Stimulated activated CD8-positive, alpha-beta memory T cell treated with anti-CD3 and anti-CD28 coated beads, Interleukin-12 subunit alpha, Interleukin-12 subunit beta, amount 100 ng/mL, for 1 hour (primary cell): Measurements from ENCODE around the gene NSMCE1.
A peak's percentile ranks its signal among the peaks of the same experiment; 100 is the strongest.

Experiments
- DNase-seq: peaks from one replicate; pipeline ENCODE4 v3.0.0-alpha.2; 2020; ENCODE audit warnings: low read depth

The NSMCE1 gene

DNA sequence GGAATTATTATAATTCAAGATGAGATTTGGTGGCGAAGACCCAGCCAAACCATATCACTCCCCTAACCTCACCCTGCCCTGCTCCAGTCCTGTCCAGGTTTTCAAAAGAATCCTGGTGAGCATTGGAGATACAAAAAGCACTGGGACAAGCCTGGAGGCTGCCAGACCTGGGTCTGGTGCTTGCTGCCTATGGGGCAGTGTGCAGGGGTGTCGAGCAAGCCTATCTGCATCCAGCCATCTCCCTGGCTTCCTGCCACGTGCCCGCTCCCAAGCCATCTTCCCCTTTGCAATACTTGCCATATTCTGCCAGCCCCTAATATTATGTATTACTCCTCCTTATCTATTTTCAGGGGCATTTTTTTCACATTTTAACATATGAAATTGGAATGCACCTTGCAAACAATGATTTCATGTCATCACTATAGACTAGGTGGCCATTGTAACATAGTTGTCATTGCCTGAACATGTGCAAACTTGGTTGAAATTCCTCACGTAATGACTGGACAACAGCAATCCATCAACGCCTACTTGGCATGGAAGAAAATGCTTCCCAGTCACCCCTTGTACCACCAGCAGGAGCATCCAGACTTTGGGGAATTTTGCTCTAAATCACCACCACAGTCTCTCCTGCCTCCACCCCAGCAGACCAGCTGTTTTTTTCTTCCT lies 73.4 kb downstream of the NSMCE1 start:
- DNase-seq = no peak

DNA sequence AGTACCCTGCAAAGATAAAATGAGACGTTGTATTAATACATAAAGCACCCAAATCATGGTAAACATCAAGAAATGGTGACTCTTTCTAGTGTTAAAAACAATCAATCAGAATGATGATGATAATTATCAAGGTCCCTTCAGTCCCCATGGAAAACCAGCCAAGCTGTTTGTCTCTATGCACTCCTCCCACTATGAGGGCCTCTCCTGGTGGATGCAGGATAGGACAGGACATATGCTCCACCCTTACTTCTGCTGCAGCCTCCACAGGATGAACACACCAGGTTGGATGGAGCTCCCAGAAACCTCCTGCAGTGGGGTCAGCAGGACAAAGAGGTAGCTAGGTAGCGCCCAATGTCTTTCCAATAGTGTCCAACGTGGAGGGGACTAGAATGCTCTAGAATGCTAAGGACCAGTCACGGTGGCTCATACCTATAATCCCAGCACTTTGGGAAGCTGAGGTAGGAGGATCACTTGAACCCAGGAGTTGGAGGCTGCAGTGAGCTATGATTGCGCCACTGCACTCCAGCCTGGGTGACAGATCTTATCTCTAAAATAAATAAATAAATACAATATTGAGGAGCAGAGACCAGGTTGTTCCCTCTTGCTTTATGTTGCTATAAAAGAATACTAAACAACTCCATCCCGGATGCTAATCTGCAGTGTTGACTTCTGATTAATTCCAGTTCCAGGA lies 75.1 kb downstream of the NSMCE1 start:
- no peak for DNase-seq

DNA sequence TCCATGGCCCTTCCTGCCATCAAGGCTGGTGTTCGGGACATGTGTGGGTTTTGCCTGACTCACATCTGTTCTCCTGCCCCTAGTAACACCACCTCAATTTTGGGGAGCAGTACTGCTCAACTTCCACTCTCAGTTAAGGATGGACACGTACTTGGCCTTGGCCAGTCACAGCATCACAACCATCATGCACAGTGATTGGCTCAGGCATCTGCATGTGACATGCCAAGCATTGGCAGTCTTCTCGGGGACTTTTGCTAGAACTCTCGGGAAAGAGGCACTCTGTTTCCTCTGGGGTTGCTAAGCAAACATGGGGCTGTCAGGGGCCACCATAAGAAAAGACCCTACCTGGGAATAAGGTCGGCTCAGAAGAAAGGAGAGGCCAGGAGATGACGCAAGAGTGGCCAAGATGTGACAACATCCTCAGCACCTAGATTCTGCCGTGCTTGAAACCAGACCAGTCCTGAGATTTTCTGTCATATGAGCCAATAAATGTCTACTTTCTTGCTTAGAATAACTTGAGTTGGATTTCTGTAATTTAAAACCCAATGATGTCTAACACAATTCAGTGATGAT lies 77.1 kb downstream of the NSMCE1 start:
- no peak for DNase-seq

DNA sequence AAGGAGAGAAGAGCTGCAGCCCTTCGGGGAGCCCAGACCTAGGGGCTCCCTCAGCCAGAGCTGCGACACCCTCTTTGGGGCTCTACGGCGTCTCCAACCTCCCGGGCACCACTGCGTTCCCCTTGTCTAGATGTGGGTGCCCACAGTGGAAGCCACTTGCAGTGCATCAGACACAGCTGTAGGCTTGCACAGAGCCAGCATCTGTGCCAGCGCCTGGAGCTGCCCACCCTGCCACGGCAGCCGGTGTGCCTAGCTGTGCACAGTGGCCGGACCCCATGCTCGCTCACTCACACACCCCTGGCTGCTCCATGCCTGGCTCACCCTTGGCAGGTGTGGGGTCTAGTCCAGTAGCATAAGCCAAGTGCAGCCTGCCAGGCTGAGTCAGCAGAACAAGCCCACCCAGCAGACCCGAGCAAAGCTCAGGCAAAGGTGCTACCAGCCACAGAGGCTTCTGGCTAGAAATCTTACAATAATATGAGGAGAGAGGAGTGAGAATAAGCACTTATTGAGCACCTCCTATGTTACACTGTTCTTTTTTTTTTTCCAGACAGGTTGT lies 78.2 kb downstream of the NSMCE1 start:
- DNase-seq = no peak

DNA sequence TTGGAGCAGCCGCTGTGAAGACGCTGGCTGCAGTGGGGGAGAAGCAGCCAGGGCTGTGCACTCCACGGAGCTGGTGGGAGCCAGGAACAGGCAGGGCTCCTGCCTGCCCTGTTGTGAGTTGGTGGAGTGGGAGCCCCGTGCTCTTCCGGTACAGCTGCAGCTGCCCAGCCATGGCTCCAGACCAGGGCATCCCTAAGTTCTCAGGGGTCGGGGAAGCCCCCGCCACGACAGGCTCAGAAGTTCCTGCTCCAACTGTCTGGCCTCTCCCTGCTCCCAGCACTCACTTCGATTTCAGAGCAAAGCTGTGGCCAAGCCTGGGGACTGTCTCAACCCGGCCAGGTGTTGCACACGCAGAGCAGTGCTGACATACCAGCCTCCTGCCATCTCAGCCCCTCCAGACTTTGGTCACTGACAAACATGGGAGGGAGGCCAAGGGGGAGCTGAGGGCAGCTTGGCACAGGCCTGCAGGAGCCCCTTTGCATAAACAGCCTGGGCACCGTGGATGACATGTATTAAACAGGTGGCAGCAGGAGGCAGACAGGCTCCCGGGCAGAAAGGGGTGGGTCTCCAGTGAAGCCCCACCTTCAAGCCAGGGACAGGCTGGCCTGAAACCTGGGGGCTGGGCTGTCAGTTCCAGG lies 79.1 kb downstream of the NSMCE1 start:
- no peak for DNase-seq

DNA sequence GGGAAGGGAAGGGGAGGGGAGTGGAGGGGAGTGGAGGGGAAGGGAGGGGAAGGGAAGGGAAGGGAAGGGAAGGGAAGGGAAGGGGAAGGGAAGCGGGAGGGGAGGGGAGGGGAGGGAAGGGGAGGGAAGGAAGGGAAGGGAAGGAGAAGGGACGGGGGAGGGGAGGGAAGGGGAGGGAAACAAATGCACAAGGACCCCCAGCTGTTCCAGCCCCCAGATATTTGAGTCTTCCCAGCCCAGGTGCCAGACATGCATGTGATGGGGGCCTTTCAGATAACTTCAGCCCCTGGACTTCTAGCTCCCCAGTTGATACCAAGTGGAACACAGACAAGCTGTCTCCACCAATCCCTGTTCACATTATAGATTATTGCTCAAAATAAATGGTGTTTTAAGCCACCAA lies 79.9 kb downstream of the NSMCE1 start:
- no peak for DNase-seq

DNA sequence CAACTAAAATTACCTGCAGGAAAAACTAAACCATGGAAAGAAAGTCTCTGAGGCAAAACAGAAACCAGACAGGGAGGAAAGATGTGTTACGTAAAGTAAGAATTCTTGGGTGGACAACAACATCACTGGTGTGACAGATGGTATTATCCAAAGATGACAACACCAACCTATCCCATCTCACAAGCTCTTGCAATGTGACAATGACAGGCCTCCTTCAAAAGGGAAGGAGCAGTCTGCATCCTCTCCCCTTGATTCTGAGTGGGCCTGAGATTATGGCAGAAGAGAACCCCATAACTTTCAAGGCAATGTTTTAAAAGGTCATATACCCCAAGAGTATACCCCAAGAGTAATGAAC lies 82.8 kb downstream of the NSMCE1 start:
- no peak for DNase-seq

DNA sequence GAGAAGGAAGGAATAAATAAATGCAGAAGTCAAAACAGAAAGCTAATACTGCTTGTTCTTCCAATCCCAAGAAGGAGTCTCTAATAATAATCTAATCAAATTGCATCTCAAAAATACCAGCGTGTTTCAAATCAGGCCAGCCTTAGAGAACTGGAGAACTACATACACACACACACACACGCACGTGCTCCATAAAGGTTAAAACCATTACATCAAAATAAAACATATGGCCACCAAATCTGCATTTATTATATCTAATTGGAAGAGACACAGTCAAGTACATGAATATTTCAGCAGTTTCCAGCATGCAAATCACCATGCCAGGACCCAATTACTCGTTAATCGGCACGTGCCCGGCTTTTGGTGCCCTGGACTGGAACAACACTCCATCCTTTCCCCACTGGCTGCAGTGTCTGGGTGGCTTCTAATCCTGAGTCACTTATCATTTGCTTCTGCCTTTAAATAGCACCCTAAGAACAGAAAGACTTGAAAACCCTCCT lies 85.6 kb downstream of the NSMCE1 start:
- DNase-seq = no peak

DNA sequence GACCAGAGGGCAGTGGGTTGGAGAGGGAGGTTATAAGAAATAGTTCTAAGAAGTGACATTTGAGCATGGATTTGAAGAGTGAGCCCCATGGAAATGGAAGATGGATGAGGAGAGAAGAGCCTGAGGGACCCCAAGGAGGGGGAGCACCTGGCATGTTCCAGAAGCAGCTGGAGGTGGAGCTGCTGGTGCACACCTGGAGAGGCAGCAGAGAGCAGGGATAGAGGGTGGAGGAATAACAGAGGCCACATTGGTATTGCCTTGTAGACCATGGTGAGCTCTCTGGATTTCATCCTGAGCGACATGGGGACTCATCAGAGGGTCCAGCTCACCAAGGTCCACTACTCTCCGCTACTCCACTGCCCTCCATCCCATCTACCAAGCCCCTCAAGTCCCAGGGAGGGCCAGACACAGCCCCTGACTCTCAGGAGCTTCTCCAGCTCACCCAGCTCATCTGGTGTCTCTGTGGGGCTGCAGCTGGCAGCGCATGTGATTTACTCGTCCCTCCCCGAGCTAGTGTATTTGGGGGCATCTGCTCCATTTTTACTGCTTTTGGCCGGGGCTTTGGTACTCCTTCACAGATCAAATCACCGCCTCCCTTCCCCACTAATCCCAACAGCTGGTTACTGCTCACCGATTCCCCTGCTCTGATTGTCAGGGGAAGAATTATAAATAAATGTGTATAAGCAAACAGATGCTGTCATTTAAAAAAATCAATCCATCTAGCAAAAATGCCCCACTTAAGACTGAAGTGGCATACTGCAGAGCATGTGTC lies 87.4 kb downstream of the NSMCE1 start:
- DNase-seq = no peak

DNA sequence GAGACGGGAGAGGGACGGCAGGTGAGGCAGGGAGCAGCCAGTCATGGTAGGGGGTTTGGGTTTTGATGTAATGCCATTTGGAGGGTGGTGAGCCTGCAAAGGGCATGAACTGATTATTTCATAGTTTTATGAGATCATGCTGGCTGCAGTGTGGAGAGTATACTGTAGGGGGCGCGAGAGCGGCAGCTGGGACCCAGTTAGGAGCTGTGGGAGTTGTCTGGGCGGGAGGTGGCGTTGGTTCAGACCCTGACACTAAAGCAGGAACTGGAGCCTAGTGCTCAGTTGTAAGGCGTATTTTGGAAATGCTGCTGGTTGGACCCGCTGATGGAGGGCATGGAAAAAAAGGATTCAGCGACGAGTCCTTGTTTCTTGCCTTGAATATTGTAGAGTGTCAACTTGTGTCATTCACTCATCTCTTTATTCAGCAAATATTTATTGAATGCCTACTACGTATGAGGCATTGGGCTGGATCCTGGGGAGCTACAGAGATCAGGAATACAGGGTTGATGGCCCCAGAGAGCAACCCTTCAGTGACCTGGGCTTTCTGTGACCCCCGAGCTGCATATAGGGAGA lies 89.0 kb downstream of the NSMCE1 start:
- peak; percentile 73 for DNase-seq

DNA sequence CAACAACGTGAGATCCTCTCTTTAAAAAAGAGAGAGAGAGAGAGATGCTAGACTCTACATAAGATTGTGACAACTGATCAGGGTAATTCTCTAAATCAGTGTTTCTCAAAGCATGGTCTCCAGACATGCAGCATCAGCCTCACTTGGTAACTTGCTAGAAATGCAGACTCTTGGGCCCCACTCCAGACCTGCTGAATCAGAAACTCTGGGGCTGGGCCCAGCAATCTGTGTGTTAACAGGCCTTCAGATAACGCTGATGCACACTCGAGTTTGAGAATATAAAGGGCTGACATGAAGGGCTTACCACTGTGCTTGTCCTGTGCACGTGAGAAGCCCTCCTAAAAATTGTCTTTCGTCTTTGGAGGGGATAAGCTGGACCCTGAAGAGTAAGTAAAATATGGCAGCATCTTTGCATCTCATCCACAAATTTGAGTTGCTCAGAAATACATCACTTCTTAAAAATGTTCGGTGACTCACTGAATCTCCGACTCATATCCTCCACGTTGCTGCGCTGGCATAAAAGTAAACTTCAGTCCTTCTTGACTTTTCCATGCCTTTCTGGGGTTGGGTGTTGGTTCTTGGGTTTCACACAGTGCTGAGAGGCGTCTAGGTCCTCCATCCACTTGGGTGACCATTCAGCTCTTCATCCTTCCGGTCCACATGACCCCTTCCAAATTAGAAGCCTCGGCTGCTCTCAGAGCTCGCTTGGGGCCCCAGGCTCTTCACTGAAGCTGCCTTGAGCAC lies 91.4 kb downstream of the NSMCE1 start:
- DNase-seq = no peak

DNA sequence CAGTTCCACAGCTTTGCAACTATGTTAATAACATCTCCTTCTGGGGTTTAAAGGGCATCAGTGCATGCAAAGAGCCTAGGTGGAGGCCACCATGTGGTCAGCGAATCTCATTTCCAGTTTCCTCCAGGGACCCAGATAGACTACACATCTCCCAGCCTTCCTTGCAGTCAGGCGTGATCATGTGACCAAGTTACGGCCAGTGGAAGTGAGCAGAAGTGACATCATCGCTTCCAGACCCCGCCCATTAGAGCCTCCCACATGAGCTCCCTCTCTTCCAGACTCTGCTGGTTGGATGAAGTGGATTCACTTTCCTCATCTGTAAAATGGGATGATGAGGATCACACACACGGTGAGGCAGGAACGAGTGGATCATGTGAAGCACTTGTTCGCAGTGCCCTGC lies 92.7 kb downstream of the NSMCE1 start:
- no peak for DNase-seq
